Liver (tissue), 9 donors: ENCODE data around the gene SLC16A9. TPM values are rescaled to one million over a fixed set of nuclear protein-coding genes. Genes with fewer than 3 reads are reported as not detected.
"Not testable (repeated sequence)": the region's sequence is repeated elsewhere in the genome, so short reads cannot be mapped to it uniquely, and the experiment has no call there.

Source experiments
- DNase-seq: peaks from one replicate; pipeline ENCODE4 v3.0.0-alpha.2; 2017; ENCODE audit warnings: low spot score
- H3K27ac ChIP-seq, 2 donors: one replicate each; pipeline ENCODE4 v1.7.0; 2013; ENCODE audit warnings: inconsistent platforms in 2 of 2, low read length in 2 of 2, control low read depth in 1 of 2, low read depth in 1 of 2, mild to moderate bottlenecking in 1 of 2
- H3K27me3 ChIP-seq, 4 donors: one replicate each; pipeline versions ENCODE4 v1.6.1 to v1.7.0; 2013; ENCODE audit warnings: low read length in 3 of 4, inconsistent platforms in 1 of 4, mild to moderate bottlenecking in 1 of 4, moderate library complexity in 1 of 4; ENCODE audit not compliant: control insufficient read depth in 4 of 4, insufficient read depth in 4 of 4
- H3K36me3 ChIP-seq, 4 donors: one replicate each; pipeline versions ENCODE4 v1.6.1 to v1.7.0; 2013; ENCODE audit warnings: low read length in 3 of 4, mild to moderate bottlenecking in 3 of 4, low read depth in 1 of 4, moderate library complexity in 1 of 4; ENCODE audit not compliant: control insufficient read depth in 4 of 4, insufficient read depth in 3 of 4
- H3K4me1 ChIP-seq, 4 donors: one replicate each; pipeline versions ENCODE4 v1.6.1 to v1.7.0; 2013; ENCODE audit warnings: low read length in 3 of 4, mild to moderate bottlenecking in 3 of 4, moderate library complexity in 1 of 4; ENCODE audit not compliant: control insufficient read depth in 4 of 4, insufficient read depth in 4 of 4
- H3K4me3 ChIP-seq, 3 donors: one replicate each; pipeline versions ENCODE4 v1.6.1 to v1.7.0; 2013; ENCODE audit warnings: low read length in 3 of 3, control low read depth in 1 of 3, low read depth in 1 of 3, mild to moderate bottlenecking in 1 of 3
- H3K9ac ChIP-seq, 2 donors: one replicate each; pipeline ENCODE4 v1.7.0; 2013; ENCODE audit warnings: low read length in 2 of 2, mild to moderate bottlenecking in 2 of 2, moderate library complexity in 2 of 2, control low read depth in 1 of 2, low read depth in 1 of 2
- H3K9me3 ChIP-seq, 4 donors: one replicate each; pipeline versions ENCODE4 v1.6.1 to v1.7.0; 2013; ENCODE audit warnings: low read length in 3 of 4; ENCODE audit not compliant: control insufficient read depth in 4 of 4
- ATF3 ChIP-seq: IDR thresholded peaks from 2 replicates; pipeline ENCODE4 v1.6.1; 2016; ENCODE audit warnings: antibody characterized with exemption
- EGR1 ChIP-seq, 2 donors: IDR thresholded peaks; 2 replicates each; pipeline ENCODE4 v1.6.1; 2016 to 2018; ENCODE audit warnings: antibody characterized with exemption in 2 of 2, low read depth in 2 of 2
- FOXA1 ChIP-seq: IDR thresholded peaks from 2 replicates; pipeline ENCODE4 v1.6.1; 2016; ENCODE audit warnings: antibody characterized with exemption
- HNF4A ChIP-seq, 2 donors: conservative IDR thresholded peaks; 2 replicates each; pipeline ENCODE4 v1.6.1; 2016; ENCODE audit warnings: antibody characterized with exemption in 2 of 2, mild to moderate bottlenecking in 2 of 2
- HNF4G ChIP-seq: IDR thresholded peaks from 2 replicates; pipeline ENCODE4 v1.6.1; 2016; ENCODE audit warnings: antibody characterized with exemption
- JUND ChIP-seq, 2 donors: IDR thresholded peaks; 2 replicates each; pipeline ENCODE4 v1.6.1; 2016; ENCODE audit warnings: antibody characterized with exemption in 2 of 2
- RAD21 ChIP-seq, 2 donors: IDR thresholded peaks; 2 replicates each; pipeline ENCODE4 v1.6.1; 2016; ENCODE audit warnings: antibody characterized with exemption in 2 of 2, mild to moderate bottlenecking in 2 of 2
- REST ChIP-seq: IDR thresholded peaks from 2 replicates; pipeline ENCODE4 v1.6.1; 2016; ENCODE audit warnings: antibody characterized with exemption, mild to moderate bottlenecking
- RXRA ChIP-seq, 2 donors: IDR thresholded peaks; 2 replicates each; pipeline ENCODE4 v1.6.1; 2017 to 2018; ENCODE audit warnings: antibody characterized with exemption in 2 of 2, mild to moderate bottlenecking in 1 of 2
- SP1 ChIP-seq: IDR thresholded peaks from 2 replicates; pipeline ENCODE4 v1.6.1; 2018; ENCODE audit warnings: antibody characterized with exemption, mild to moderate bottlenecking
- TAF1 ChIP-seq: conservative IDR thresholded peaks from 2 replicates; pipeline ENCODE4 v1.6.1; 2016; ENCODE audit warnings: antibody characterized with exemption, mild to moderate bottlenecking
- WGBS: extraction: QIAGEN DNeasy Blood & Tissue Kit; methylation state at CpG from one replicate; pipeline ENCODE4 v1.1.7; 2013; 5-methylcytosine and 5-hydroxymethylcytosine counted together
- polyA plus RNA-seq, 2 donors: library from polyadenylated mRNA; stranded (reverse) in 1 of 2; unstranded in 1 of 2; fragments of 200-250 nt in 1 of 2; fragments of >200 nt in 1 of 2; fragmentation: Nextera tagmentation in 1 of 2; extraction: Ambion mirVana in 1 of 2; gene quantifications; one replicate each; pipeline versions ENCODE4 v1.2.1 to v1.2.3, GENCODE V29; 2013 to 2015
- total RNA-seq, 2 donors: library from RNA; depleted of rRNA; stranded (reverse); fragments of >200 nt; gene quantifications; one replicate each; pipeline ENCODE4 v1.2.3, GENCODE V29; 2014
- TF ChIP-seq, protein P1 (sequence below): IDR thresholded peaks from 2 replicates; pipeline ENCODE4 v1.6.1; 2016; ENCODE audit warnings: antibody characterized with exemption
- donor health status: healthy.
- donor health status: healthy.
- donor health status: healthy.
- donor health status: healthy.
- donor health status: healthy.

The SLC16A9 gene
- total and polyA plus RNA-seq, 4 donors, result 0.18 to 9.3 (median 0.59) TPM

DNA sequence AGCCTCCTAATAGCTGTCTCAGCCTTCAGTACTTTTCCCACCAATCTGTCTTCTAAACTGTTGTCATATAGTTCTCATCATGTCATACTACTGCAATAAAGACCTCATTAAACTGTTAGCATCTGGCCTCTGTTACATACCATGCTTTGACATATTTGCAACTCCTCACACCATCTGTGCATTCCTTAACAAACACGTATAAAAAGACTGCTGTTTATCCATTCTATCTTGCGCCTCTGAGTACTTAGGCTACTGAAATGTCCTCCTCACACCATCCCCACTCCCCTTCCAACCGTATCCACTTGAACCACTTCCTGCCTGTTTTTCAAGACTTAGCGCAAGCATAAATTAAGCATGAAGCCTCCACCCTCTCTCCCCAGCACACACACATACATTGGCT, 41.6 kb downstream of the SLC16A9 start:
- TF ChIP-seq FOXA1 (no peak), EGR1 (IDR thresholded peaks at IDR 0.05; ENCODE audit: low read depth in 2 of 2) (no peak), HNF4A (conservative IDR thresholded peaks at IDR 0.05) (no peak), ATF3 (no peak), RAD21 (IDR thresholded peaks at IDR 0.05) (no peak), JUND (IDR thresholded peaks at IDR 0.05) (no peak), REST (no peak), TAF1 (no peak), RXRA (IDR thresholded peaks at IDR 0.05) (no peak), HNF4G (no peak)
- TF ChIP-seq, protein P1, sequence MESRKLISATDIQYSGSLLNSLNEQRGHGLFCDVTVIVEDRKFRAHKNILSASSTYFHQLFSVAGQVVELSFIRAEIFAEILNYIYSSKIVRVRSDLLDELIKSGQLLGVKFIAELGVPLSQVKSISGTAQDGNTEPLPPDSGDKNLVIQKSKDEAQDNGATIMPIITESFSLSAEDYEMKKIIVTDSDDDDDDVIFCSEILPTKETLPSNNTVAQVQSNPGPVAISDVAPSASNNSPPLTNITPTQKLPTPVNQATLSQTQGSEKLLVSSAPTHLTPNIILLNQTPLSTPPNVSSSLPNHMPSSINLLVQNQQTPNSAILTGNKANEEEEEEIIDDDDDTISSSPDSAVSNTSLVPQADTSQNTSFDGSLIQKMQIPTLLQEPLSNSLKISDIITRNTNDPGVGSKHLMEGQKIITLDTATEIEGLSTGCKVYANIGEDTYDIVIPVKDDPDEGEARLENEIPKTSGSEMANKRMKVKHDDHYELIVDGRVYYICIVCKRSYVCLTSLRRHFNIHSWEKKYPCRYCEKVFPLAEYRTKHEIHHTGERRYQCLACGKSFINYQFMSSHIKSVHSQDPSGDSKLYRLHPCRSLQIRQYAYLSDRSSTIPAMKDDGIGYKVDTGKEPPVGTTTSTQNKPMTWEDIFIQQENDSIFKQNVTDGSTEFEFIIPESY, result no peak
- Histone ChIP-seq H3K9me3 (no peaks in the 10 kb centered on the region), H3K4me1 (no peaks in the 10 kb centered on the region), H3K27me3 (no peaks in the 10 kb centered on the region), H3K9ac (no peak overlapping the region), H3K4me3 (no peak overlapping the region), H3K27ac (no peak overlapping the region), H3K36me3 (no peaks in the 10 kb centered on the region)
- no peak for DNase-seq
- WGBS, result 85% methylated on average over 4 of the region's 4 CpGs

DNA sequence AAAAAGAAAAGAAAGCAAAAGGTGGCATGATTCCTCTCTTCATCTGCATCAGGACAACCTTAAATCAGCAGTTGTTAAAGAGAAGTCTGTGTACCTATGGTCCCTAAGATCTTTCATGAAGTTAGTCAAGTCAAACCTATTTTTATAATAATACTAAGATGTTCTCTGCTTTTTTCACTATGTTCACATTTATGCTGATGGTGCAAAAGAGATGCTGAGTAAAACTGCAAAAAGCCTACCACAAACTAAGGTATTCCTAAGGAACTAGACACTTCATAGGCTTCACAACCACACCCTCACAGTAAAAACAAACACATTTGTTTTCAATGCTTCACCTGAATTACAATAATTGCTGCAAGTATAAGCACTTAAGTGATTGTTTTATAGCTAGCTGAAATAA, 43.3 kb downstream of the SLC16A9 start:
- Histone ChIP-seq H3K27ac (no peak overlapping the region), H3K36me3 (no peaks in the 10 kb centered on the region), H3K4me3 (no peak overlapping the region), H3K9me3 (no peaks in the 10 kb centered on the region), H3K9ac (no peak overlapping the region), H3K4me1 (no peaks in the 10 kb centered on the region), H3K27me3 (no peaks in the 10 kb centered on the region)
- no peak for DNase-seq
- no peak for TF ChIP-seq FOXA1
- no peak for TF ChIP-seq ATF3
- TF ChIP-seq SP1, result no peak
- no peak for TF ChIP-seq HNF4G

DNA sequence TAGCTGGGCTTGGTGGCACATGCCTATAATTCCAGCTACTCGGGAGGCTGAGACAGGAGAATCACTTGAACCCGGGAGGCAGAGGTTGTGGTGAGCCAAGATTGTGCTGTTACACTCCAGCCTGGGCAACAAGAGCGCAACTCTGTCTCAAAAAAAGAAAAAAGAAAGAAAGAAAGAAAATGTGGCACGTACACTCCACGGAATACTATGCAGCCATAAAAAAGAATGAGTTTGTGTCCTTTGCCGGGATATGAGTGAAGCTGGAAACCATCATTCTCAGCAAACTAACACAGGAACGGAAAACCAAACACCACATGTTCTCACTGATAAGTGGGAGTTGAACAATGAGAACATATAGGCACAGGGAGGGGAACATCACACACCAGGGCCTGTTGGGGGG, 46.4 kb downstream of the SLC16A9 start:
- WGBS, result 97% methylated on average over 7 of the region's 7 CpGs
- not testable (repeated sequence) for H3K9ac ChIP-seq, H3K9me3 ChIP-seq, H3K36me3 ChIP-seq, H3K4me3 ChIP-seq, DNase-seq, H3K27me3 ChIP-seq, H3K27ac ChIP-seq, H3K4me1 ChIP-seq
